ENCODE measurements around the gene FAM210B.
"Not testable (repeated sequence)": the region's sequence is repeated elsewhere in the genome, so short reads cannot be mapped to it uniquely, and the experiment has no call there.

The FAM210B gene
- total RNA-seq = 8.4 to 48.6 (median 18.1) reads per million in 3 experiments

GRCh38 chr20:56358600-56359211 lies at the start of gene FAM210B:
TSS of gene FAM210B (plus strand) at chr20:56358974. CDS start at chr20:56359006, 32 bp downstream.
- peak; percentile 79 for DNase-seq

- DNase-seq = no peak
Observed at GRCh38 chr20:56316051-56316450, 42.7 kb upstream of the FAM210B start.

GRCh38 chr20:56316483-56316882 lies 42.3 kb upstream of the FAM210B start:
- no peak for DNase-seq

GRCh38 chr20:56322681-56323080 lies 36.1 kb upstream of the FAM210B start:
- DNase-seq = no peak

- no peak for DNase-seq
Observed at GRCh38 chr20:56323206-56323605, 35.6 kb upstream of the FAM210B start.

- DNase-seq = no peak
Observed at GRCh38 chr20:56323656-56324055, 35.1 kb upstream of the FAM210B start.

GRCh38 chr20:56324806-56325205 lies 34.0 kb upstream of the FAM210B start:
- no peak for DNase-seq

- DNase-seq = no peak
Observed at GRCh38 chr20:56328861-56329260, 29.9 kb upstream of the FAM210B start.

GRCh38 chr20:56336709-56337108 lies 22.1 kb upstream of the FAM210B start:
- DNase-seq = not testable (repeated sequence)

GRCh38 chr20:56342783-56343182 lies 16.0 kb upstream of the FAM210B start:
- DNase-seq = no peak

GRCh38 chr20:56343861-56344381 lies 14.9 kb upstream of the FAM210B start:
- DNase-seq = no peak

GRCh38 chr20:56345911-56346310 lies 12.9 kb upstream of the FAM210B start:
- DNase-seq = no peak

GRCh38 chr20:56347628-56348304 lies 11.0 kb upstream of the FAM210B start:
- no peak for DNase-seq

- DNase-seq = no peak
Observed at GRCh38 chr20:56348305-56348693, 10.5 kb upstream of the FAM210B start.

GRCh38 chr20:56348746-56349145 lies 10.0 kb upstream of the FAM210B start:
- no peak for DNase-seq

GRCh38 chr20:56350842-56351241 lies 7.9 kb upstream of the FAM210B start:
- DNase-seq = no peak

- DNase-seq = no peak
Observed at GRCh38 chr20:56352345-56353055, 6.3 kb upstream of the FAM210B start.

- no peak for DNase-seq
Observed at GRCh38 chr20:56353356-56353755, 5.4 kb upstream of the FAM210B start.

GRCh38 chr20:56358070-56358469 lies 704 bp upstream of the FAM210B start:
- no peak for DNase-seq

- DNase-seq = peak; percentile 5
Observed at GRCh38 chr20:56359212-56360132, 698 bp downstream of the FAM210B start.

GRCh38 chr20:56360133-56360907 lies 1.5 kb downstream of the FAM210B start:
- DNase-seq = no peak

- no peak for DNase-seq
Observed at GRCh38 chr20:56360908-56361205, 2.1 kb downstream of the FAM210B start.
